Gastrocnemius medialis (tissue), 4 donors: ENCODE data around the gene HIVEP1. TPM values are rescaled to one million over a fixed set of nuclear protein-coding genes. Genes with fewer than 3 reads are reported as not detected.
A peak's percentile ranks its signal among the peaks of the same experiment; 100 is the strongest.

Experiments
- ATAC-seq, 2 donors: fragments of 150-250 bp; one replicate each; pipeline ENCODE4 v1.9.1; 2016
- DNase-seq, 2 donors: peaks; one replicate each; pipeline ENCODE4 v3.0.0-alpha.2; 2019
- H3K27ac ChIP-seq, 4 donors: fragments of 200-600 bp; sonication (generic); 1 replicate in 1 of 4; 2 replicates in 3 of 4; pipeline ENCODE4 v1.5.1; 2016 to 2018; ENCODE audit warnings: mild to moderate bottlenecking in 2 of 4, moderate library complexity in 1 of 4
- H3K27me3 ChIP-seq, 3 donors: fragments of 200-600 bp; sonication (generic) in 2 of 3; 1 replicate in 1 of 3; 2 replicates in 2 of 3; pipeline versions ENCODE4 v1.5.1 to v1.6.0; 2016 to 2019; ENCODE audit warnings: mild to moderate bottlenecking in 1 of 3, moderate library complexity in 1 of 3
- H3K36me3 ChIP-seq, 2 donors: fragments of 200-600 bp; sonication (generic) in 1 of 2; one replicate each; pipeline ENCODE4 v1.5.1; 2017 to 2018
- H3K4me1 ChIP-seq, 2 donors: fragments of 200-600 bp; sonication (generic) in 1 of 2; one replicate each; pipeline ENCODE4 v1.5.1; 2016 to 2017; ENCODE audit warnings: mild to moderate bottlenecking in 2 of 2
- H3K4me3 ChIP-seq, 4 donors: fragments of 200-600 bp; sonication (generic) in 3 of 4; 1 replicate in 1 of 4; 2 replicates in 3 of 4; pipeline ENCODE4 v1.5.1; 2016 to 2019; ENCODE audit warnings: mild to moderate bottlenecking in 2 of 4
- H3K9me3 ChIP-seq, 3 donors: fragments of 200-600 bp; sonication (generic) in 2 of 3; 1 replicate in 1 of 3; 2 replicates in 2 of 3; pipeline ENCODE4 v1.5.1; 2016 to 2019
- CTCF ChIP-seq, 5 experiments: fragments of 450-650 bp in 3 of 5; fragments of 200-600 bp in 2 of 5; sonication (generic) in 2 of 5; IDR thresholded peaks in 4 of 5; conservative IDR thresholded peaks in 1 of 5; 1 replicate in 4 of 5; 2 replicates in 1 of 5; pipeline ENCODE4 v1.5.1; 2016 to 2019; ENCODE audit warnings: antibody characterized with exemption in 5 of 5, mild to moderate bottlenecking in 3 of 5, moderate library complexity in 3 of 5
- POLR2A ChIP-seq, 2 donors: fragments of 450-650 bp; IDR thresholded peaks; one replicate each; pipeline ENCODE4 v1.6.1; 2017; ENCODE audit warnings: antibody characterized with exemption in 2 of 2, mild to moderate bottlenecking in 2 of 2, moderate library complexity in 2 of 2
- in situ Hi-C, 4 donors: fragments of 200-750 bp; cut with MboI; loops; one replicate each; pipeline versions ENCODE4 v1.15.0 to v1.8.0; 2017; ENCODE audit warnings: low sequenced_read_pairs in 4 of 4
- intact Hi-C: fragments of 100-400 bp; cut with DNase I; formaldehyde crosslinking; loops from one replicate; pipeline ENCODE4 v1.15.1; 2023; ENCODE audit warnings: low total_unique reads
- total RNA-seq, 4 donors: library from RNA; depleted of rRNA; stranded (reverse); fragments of >200 nt; gene quantifications; one replicate each; pipeline versions ENCODE4 v1.1.0 to v1.2.3, GENCODE V29; 2016

HIVEP1 gene
- 10 to 100 TPM in 2 of 4 donors, 1 to 10 TPM in 2; 8.3 to 13.5 (median 10.5) TPM for total RNA-seq

GRCh38 chr6:12012038-12012557, at the start of gene HIVEP1:
HIVEP1 (plus strand) TSS chr6:12012312; CDS start chr6:12015629, 3,317 bp downstream.
- in situ Hi-C loops (no loop called here), intact Hi-C loops (no loop called here)

GRCh38 chr6:11963756-11964500, 48.2 kb upstream of the HIVEP1 start:
- DNase-seq (no peak), ATAC-seq (no peak)
- intact Hi-C loops (no loop called here), in situ Hi-C loops (no loop called here)
- Histone ChIP-seq H3K27ac (no peak overlapping the region), H3K4me3 (no peak overlapping the region), H3K27me3 (no peaks in the 10 kb centered on the region), H3K4me1 (peaks cover 0 to 5% of the 10 kb centered on the region in 2 donors), H3K9me3 (no peaks in the 10 kb centered on the region), H3K36me3 (no peaks in the 10 kb centered on the region)
- no peak for TF ChIP-seq POLR2A (IDR thresholded peaks at IDR 0.05)
- no peak for TF ChIP-seq CTCF (IDR thresholded peaks at IDR 0.05 in 4 of 5, conservative IDR thresholded peaks at IDR 0.05 in 1 of 5)

More at GRCh38 chr6:12012038-12012557, at the start of gene HIVEP1:
- ATAC-seq (peak; percentile 15 to 16), DNase-seq (peak in 1 of 2 donors; percentile 23)
- Histone ChIP-seq H3K4me1 (peaks cover 19 to 26% of the 10 kb centered on the region in 2 donors), H3K27me3 (no peaks in the 10 kb centered on the region), H3K4me3 (peak within 1 kb of the TSS; percentile 72 to 95 (median 79)), H3K27ac (peak within 1 kb of the TSS; percentile 92 to 98 (median 96)), H3K36me3 (peaks cover 0 to 12% of the 10 kb centered on the region in 2 donors), H3K9me3 (no peaks in the 10 kb centered on the region)
- no peak for TF ChIP-seq CTCF (IDR thresholded peaks at IDR 0.05 in 4 of 5, conservative IDR thresholded peaks at IDR 0.05 in 1 of 5)
- peak; percentile 34 to 36 for TF ChIP-seq POLR2A (IDR thresholded peaks at IDR 0.05)

DNA sequence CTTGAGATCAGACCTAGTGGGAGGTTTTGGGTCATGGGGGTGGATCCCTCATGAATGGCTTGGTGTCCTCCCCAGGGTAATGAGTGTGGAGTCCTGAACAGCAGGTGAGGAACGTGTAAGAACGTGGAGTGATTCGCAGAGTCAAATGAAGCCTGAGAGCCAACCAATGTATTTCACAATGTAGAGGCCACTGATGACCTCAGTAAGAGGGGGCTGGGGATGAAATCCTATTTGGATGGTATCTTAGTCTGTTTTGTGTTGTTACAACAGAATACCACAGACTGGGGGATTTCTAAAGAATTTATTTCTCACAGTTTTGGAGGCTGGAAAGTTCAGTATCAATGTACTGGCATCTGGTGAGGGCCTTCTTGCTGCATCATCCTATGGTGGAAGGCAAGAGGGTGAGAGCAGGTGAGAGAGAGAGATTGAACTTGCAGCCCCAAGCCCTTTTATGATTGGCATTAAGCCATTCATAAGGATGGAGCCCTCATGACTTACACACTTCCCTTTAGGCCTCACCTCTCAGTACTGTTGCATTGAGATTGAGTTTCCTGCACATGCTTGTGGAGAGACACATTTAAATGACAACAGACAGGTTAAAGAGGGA, 47.3 kb upstream of the HIVEP1 start:
- Histone ChIP-seq H3K4me1 (peaks cover 0 to 5% of the 10 kb centered on the region in 2 donors), H3K27me3 (no peaks in the 10 kb centered on the region), H3K4me3 (no peak overlapping the region), H3K36me3 (no peaks in the 10 kb centered on the region), H3K9me3 (no peaks in the 10 kb centered on the region), H3K27ac (no peak overlapping the region)
- no peak for ATAC-seq
- in situ Hi-C loops (no loop called here), intact Hi-C loops (no loop called here)
- no peak for DNase-seq
- TF ChIP-seq CTCF (IDR thresholded peaks at IDR 0.05 in 4 of 5, conservative IDR thresholded peaks at IDR 0.05 in 1 of 5) (no peak), POLR2A (IDR thresholded peaks at IDR 0.05) (no peak)

GRCh38 chr6:11965499-11965898, 46.6 kb upstream of the HIVEP1 start:
- DNase-seq = no peak
- intact Hi-C loops = no loop called here
- in situ Hi-C loops = no loop called here

More at GRCh38 chr6:11965499-11965898, 46.6 kb upstream of the HIVEP1 start:
- no peak overlapping the region for H3K27ac ChIP-seq
- H3K27me3 ChIP-seq = no peaks in the 10 kb centered on the region
- TF ChIP-seq CTCF (IDR thresholded peaks at IDR 0.05 in 4 of 5, conservative IDR thresholded peaks at IDR 0.05 in 1 of 5) (no peak), POLR2A (IDR thresholded peaks at IDR 0.05) (no peak)
- no peak for ATAC-seq
- no peaks in the 10 kb centered on the region for H3K36me3 ChIP-seq
- peaks cover 0 to 5% of the 10 kb centered on the region in 2 donors for H3K4me1 ChIP-seq
- no peaks in the 10 kb centered on the region for H3K9me3 ChIP-seq
- H3K4me3 ChIP-seq = no peak overlapping the region
